ENCODE measurements around the gene C14orf93. TPM values are rescaled to one million over a fixed set of nuclear protein-coding genes. Genes with fewer than 3 reads are reported as not detected.

The C14orf93 gene
- total RNA-seq, 1 experiment from 2014 or later = 8.6 TPM

GRCh38 chr14:22995889-22996625 is 13.9 kb downstream of the C14orf93 start:
- no peak for DNase-seq (ENCODE audit: low read depth)

GRCh38 chr14:22994762-22995275 is 15.1 kb downstream of the C14orf93 start:
- DNase-seq (ENCODE audit: low read depth) = peak; percentile 61

- no peak for DNase-seq (ENCODE audit: low read depth)
These were observed 16.4 kb downstream of the C14orf93 start for GRCh38 chr14:22993517-22993916.

- no peak for DNase-seq (ENCODE audit: low read depth)
These were observed 18.1 kb downstream of the C14orf93 start for GRCh38 chr14:22991852-22992251.

GRCh38 chr14:22987291-22987690 is 22.7 kb downstream of the C14orf93 start:
- no peak for DNase-seq (ENCODE audit: low read depth)

- DNase-seq (ENCODE audit: low read depth) = peak; percentile 71
These were observed 23.4 kb downstream of the C14orf93 start for GRCh38 chr14:22986508-22987054.

GRCh38 chr14:22985894-22986507 is 23.9 kb downstream of the C14orf93 start:
- no peak for DNase-seq (ENCODE audit: low read depth)

- no peak for DNase-seq (ENCODE audit: low read depth)
These were observed 24.8 kb downstream of the C14orf93 start for GRCh38 chr14:22984959-22985658.

- peak; percentile 96 for DNase-seq (ENCODE audit: low read depth)
These were observed 27.3 kb downstream of the C14orf93 start, which contains the start of gene AJUBA for GRCh38 chr14:22982477-22983245. AJUBA (minus strand) TSS chr14:22982551; CDS start chr14:22982266, 285 bp downstream.

- no peak for DNase-seq (ENCODE audit: low read depth)
These were observed 28.0 kb downstream of the C14orf93 start for GRCh38 chr14:22981876-22982476.

GRCh38 chr14:22981090-22981875 is 28.7 kb downstream of the C14orf93 start:
- DNase-seq (ENCODE audit: low read depth) = no peak

- DNase-seq (ENCODE audit: low read depth) = peak; percentile 68
These were observed 29.3 kb downstream of the C14orf93 start for GRCh38 chr14:22980672-22981089.

GRCh38 chr14:22979748-22980392 is 30.1 kb downstream of the C14orf93 start:
- DNase-seq (ENCODE audit: low read depth) = peak; percentile 56

- DNase-seq (ENCODE audit: low read depth) = peak; percentile 75
These were observed 30.8 kb downstream of the C14orf93 start for GRCh38 chr14:22978981-22979671.

GRCh38 chr14:22978487-22978837 is 31.5 kb downstream of the C14orf93 start:
- peak; percentile 25 for DNase-seq (ENCODE audit: low read depth)

GRCh38 chr14:22977684-22978486 is 32.1 kb downstream of the C14orf93 start:
- peak; percentile 94 for DNase-seq (ENCODE audit: low read depth)

- no peak for DNase-seq (ENCODE audit: low read depth)
These were observed 32.6 kb downstream of the C14orf93 start for GRCh38 chr14:22977434-22977683.

Measured in LHCN-M2 (cell line).